HG03565 (cell line): Measurements from ENCODE around the gene CDK17.
"Not testable (repeated sequence)": the region's sequence is repeated elsewhere in the genome, so short reads cannot be mapped to it uniquely, and the experiment has no call there.

Experiments used
- ATAC-seq: cut with Tn5 transposase; IDR thresholded peaks from one replicate; pipeline ENCODE4 v1.9.1; 2021; ENCODE audit warnings: mild to moderate bottlenecking, moderate library complexity; ENCODE audit not compliant: unreplicated experiment

The CDK17 gene

DNA sequence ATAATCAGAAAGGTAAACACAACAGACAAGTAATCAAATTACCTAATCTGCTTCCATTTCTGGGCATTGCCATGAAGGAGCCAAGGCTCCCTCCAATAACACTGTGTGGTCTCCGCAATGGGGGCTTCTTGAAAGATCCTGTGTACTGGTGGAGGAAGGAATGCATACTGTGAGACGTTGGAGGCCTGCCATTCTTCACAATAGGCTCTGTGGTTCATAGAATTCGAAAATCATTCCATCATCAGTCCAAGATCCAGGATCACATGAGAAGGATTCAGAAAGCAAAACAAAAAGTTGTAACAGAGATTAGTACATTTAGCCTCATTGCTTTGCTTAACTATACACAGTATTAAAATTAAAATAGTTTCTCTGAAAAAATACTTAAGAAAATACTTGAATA is 76.3 kb downstream of the CDK17 start:
- ATAC-seq, result no peak

DNA sequence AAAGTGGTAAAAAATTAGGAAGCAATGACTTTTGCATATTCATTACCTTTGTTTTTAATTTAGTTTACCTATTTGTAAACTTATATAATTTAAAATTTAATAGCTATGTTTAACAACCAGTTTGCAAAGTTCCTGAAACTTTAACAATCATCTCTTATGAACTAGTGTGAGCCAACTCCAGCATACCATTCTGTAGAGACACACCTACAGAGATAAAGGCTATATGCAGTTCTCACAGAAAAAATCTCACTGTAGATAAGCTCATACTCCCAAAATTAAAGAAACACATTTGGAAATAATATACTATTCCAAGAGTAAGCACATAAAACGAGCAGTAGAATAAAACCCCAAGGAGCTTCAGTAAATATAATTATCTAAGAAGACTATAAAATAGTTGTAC is 77.5 kb downstream of the CDK17 start:
- no peak for ATAC-seq

DNA sequence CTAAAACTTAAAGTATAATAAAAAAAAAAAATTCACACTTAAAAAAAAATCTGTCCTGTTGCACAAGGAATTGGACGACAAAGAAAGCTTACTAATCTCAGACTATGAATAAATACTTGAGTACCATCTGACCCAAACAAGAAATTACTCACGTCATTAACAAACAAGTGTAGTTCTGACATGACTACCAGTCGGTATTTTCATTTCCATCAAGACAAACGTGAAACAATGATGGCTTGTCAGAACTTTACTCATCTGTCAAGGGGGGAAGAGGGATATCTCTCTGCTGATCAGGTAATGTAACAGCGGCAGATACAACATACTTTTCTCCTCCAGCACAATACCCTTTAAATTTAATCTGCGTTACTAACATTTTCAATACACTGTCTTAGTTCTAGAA is 78.3 kb downstream of the CDK17 start:
- no peak for ATAC-seq

DNA sequence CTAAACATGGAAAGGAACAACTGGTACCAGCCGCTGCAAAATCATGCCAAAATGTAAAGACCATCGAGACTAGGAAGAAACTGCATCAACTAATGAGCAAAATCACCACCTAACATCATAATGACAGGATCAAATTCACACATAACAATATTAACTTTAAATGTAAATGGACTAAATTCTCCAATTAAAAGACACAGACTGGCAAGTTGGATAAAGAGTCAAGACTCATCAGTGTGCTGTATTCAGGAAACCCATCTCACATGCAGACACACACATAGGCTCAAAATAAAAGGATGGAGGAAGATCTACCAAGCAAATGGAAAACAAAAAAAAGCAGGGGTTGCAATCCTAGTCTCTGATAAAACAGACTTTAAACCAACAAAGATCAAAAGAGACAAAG is 82.4 kb downstream of the CDK17 start:
- ATAC-seq, result not testable (repeated sequence)

DNA sequence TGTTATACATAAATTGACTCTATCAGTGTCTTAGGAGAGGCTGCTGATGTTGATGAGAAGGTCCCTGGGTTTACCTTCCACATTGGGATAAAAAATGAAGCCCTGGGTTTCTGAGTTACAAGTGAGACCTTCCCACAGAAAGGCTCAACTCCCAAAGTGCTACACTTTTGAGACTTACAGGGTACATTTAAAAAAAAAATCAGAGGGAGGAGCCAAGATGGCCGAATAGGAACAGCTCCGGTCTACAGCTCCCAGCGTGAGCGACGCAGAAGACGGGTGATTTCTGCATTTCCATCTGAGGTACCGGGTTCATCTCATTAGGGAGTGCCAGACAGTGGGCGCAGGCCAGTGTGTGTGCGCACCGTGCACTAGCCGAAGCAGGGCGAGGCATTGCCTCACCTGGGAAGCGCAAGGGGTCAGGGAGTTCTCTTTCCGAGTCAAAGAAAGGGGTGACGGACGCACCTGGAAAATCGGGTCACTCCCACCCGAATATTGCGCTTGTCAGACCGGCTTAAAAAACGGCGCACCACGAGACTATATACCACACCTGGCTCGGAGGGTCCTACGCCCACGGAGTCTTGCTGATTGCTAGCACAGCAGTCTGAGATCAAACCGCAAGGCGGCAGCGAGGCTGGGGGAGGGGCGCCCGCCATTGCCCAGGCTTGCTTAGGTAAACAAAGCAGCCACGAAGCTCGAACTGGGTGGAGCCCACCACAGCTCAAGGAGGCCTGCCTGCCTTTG is 84.3 kb downstream of the CDK17 start:
- not testable (repeated sequence) for ATAC-seq

DNA sequence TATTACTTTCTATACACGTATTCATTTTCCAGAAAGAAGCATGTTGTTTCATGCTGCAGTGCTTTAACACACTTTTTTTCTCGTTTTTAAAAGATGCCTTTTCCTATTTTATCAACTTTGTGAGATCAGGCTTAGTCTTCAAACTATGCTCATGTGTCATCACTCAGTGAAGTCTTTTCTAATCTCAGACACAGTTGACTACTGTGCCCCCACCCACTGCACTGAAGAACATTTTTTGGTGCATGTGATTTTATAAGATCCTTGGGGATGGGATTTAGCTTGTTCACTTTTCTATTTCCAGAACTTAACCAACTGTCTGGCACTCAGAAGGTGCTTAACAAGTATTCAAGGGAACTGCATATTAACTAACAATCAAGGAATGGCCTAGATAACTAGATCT is 85.5 kb downstream of the CDK17 start:
- ATAC-seq, result no peak

DNA sequence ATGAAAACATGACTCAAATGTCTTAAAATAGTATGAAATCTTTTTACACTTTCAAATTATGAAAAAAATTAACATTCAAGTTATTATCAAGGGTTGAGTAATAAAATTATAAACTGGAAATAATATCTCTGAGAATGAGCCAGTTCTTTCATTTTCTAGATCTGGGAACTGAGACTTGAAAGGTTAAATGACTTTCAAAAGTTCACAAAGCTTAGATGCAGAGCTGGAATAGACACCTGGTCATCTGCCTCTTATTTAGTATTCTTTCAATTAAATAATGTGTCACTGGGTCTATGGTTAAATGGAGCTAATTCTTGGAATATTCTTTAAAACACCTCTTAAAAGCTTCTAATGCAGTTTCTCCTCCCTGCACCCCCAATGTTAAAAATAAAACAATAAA is 86.6 kb downstream of the CDK17 start:
- no peak for ATAC-seq

DNA sequence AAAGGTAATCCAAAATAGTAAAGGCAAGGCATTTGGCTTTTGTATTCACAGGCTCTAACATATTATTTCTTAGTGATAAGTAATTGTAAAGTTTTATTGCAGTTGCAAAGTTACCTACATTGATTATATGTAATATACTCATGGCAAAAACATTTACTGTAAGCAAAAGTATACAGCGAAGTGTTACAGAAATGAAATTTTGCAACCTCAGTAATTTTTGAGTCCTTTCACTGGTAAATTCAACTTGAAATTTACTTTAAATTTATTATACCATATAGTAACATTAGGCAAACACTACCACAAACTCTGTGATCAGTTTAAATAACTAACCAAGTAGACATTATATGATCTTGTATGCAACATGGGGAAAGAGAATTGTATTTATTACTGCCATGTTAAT is 89.0 kb downstream of the CDK17 start:
- ATAC-seq, result no peak

DNA sequence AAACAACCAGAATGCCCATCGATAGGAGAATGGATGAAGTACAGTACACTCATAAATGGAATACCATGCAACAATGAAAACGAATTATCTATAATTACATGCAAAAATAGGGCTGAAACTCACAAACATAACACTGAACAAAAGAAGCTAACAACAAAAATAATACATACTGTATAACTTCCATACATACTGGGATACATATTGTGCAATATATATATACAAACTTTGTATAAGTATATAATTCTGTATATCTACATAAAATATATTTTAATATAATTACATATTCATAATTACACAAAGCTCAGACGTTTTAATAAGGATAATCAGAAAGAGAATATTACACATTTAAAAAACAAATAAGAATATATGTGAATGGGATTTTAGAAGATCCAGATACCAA is 90.2 kb downstream of the CDK17 start:
- no peak for ATAC-seq

DNA sequence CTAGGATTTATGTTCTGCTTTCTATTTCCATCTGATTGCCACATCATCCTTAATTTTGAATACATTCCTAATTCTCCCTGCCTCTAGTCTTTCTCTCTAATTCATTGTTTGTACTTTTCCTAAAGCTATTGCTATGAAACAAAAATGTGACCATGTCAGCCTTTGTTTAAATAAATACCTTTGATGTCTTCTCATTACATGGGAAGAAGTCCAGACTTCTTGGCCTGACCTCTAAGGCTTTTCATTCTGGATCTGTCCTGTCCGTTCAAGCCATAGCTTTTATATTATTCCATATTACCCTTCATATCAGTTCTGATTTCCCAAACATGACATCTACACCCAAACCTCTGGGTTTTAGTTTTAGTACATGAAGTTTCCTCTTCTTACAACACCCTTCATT is 91.4 kb downstream of the CDK17 start:
- no peak for ATAC-seq

DNA sequence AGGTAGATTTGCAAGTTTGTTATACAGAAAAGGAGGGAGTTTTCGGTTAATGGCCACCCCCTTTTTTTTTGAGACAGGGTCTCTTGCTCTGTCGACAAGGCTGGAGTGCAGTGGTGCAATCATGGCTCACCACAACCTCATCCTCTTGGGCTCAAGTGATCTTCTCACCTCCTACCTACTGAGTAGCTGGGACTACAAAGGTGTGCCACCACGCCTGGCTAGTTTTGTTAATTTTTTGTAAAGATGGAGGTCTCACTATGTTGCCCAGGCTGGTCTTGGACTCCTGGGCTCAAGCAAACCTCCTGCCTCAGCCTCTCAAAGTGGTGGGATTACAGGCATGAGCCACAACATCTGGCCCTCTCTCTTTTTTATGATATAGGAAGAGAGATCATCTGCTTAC is 94.6 kb downstream of the CDK17 start:
- ATAC-seq, result no peak

DNA sequence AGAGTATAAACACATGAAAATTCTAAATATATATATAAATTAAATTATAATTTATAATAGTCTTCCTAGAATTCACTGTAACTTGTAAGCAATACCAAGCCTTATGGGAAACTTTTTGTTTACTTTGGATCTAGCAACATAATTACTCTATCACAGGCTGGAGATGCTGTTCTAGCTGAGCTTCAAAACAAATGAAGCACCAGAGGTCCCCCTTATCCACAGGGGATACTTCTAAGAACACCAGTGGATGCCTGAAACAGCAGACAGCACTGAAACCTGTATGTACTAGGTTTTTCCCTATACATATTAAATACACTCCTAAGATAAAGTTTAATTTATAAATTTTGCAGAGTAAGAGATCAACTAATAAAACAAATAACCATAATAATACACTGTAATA is 96.6 kb downstream of the CDK17 start:
- ATAC-seq, result no peak

DNA sequence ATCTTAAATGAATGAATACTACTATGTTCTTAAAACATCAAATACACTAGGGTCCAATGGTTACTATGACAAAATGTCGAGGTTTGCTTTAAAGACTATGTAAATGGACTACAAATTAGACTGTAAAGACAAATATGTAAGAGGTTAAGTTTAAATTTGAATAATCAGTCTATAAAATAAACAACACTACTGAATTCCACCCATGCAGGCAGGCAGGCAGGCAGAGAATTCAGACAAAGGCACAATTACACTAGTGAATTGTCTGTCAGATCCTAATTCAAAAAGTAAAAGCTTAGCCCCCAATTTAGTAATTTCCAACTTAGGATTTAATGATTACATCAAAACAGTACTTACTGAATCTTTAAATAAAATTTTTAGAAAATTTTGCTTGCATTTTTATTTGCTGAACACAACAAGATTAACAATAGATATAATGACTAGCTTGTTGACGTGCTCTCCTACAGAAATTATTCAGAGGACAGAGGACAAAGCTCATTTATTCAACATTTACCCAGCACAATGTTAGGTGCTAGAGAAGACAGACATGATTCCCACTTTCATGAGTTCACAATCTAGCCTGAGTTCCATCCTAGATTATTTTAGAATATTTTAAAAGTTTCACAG is 97.4 kb downstream of the CDK17 start:
- no peak for ATAC-seq

DNA sequence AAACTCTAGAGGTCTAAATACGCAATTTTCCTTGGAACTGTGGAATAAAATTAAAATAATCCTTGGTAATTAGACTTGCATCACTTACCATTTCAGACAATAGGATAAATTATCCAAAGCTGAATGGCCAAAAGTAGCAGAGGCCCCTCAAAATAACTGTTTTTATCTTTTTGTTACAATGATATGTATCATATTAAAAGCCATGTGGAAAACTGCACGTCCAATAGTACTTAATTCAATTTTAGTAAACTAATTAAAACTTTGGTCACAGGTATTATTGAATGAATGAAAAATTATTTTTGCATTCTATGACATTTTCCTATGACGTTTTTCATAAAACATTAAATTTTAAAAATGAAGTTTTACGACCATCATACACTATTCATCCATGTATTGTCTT is 98.5 kb downstream of the CDK17 start:
- no peak for ATAC-seq

DNA sequence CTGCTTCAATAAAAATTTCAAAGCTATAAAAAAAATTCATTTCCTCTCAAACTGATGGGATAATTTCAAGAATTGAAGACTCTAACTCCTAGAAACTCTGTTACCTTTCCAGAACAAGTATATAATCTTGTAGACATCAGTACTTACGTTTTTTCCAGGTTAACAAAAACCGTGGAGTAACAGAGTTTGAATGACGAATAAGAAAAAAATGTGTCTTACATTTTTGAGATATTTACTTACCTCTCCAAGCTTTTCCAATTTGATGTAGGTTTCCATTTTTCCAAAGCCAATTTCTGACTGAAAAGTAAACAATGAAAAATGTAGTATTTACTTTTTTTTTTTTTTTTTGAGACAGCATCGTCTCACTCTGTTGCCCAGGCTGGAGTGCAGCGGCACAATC is 100.2 kb downstream of the CDK17 start:
- ATAC-seq, result no peak

DNA sequence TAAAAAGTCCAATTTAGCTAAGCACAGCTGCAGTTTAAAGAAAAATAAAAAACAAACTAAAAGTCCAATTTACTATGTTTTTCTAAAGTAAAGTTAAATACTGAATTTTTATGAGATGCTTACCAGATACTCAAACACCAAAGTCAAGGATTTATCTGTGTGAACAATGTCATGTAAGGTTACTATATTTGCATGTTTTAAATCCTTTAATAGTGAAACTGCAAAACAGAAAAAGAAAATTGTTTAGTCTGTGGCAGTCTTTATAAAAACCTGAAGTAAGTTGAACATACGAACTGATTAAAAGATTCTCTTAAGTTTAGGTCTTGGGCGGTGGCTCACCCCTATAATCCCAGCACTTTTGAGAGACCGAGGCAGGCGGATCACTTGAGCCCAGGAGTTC is 102.7 kb downstream of the CDK17 start:
- ATAC-seq, result no peak

DNA sequence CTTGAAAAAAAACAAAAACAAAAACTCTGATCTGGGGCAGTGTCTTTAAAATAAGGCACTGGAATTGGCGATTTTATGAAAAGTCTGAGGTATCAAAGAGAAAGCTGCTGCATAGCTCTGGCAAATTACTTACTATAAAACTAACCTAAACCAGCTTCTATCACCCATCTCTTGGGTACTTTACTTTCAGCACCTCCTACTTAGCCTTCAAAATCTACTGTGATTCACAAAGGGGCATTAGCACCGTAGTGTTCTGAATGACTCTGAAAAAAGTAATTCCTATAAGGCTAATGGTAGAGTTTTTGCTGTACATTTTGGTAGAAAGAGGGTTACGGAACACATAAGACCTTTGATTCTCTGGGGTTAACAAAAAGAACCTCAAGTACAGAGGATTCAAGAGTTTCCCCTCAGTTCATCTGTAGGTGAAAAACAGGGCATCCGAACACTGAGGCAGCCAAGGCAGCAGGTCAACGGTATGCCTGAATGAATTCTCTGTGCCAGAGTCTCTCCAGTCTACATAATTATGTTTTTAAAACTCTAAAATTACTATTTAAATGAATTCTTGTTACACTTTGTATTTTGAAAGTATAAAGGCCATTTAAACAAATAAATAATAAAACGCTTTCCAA is 104.6 kb downstream of the CDK17 start:
- no peak for ATAC-seq

DNA sequence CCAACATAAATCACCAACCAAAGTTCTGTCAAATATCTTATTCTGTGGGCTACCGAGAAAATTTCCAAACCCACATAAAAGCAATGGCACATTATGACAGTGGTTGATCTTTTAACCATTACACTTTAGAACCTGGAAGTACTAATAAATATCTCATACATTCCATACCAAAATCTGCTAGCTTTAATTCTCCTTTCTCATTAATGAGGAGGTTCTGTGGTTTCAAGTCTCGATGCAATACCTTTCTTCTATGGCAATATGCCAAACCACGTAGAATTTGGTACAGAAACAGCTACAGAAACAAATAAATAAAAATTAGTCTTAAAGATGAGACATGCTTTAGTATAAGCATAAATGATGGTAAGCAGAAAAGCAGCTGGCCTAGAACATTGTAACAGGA is 105.4 kb downstream of the CDK17 start:
- ATAC-seq, result no peak

DNA sequence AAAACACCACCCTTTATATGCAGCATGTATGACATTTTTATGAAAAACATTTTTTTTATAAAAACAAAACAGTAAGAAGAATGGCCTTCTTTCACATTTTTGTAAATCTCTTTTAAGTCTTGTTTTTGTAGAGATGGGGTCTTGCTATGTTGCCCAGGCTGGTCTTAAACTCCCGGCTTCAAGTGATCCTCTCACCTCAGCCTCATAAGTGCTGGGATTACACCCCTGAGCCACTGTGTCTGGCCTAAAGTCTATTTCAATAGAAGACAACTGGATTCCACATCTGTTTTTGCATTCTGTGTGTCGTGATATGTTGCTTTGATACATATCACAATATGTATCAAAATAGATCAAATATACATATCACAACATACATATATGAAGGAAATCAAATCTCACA is 107.1 kb downstream of the CDK17 start:
- no peak for ATAC-seq

DNA sequence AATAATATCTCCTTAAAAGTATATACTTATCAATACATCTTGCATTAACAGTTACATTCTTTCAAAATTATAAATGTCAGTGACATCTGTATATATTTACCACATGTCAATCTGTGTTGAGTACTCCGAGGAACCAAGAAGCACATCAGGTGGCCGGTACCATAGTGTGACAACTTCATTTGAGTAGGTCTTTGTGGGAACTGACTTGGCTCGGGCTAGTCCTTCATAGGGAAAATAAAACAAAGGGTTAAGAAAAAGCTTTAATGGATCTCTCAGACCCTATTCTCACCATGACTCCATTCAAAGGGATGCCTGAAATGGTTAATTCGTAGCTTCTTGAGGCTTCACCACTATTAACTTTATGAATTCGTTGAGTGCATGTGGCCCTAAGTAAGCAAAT is 111.2 kb downstream of the CDK17 start:
- no peak for ATAC-seq

DNA sequence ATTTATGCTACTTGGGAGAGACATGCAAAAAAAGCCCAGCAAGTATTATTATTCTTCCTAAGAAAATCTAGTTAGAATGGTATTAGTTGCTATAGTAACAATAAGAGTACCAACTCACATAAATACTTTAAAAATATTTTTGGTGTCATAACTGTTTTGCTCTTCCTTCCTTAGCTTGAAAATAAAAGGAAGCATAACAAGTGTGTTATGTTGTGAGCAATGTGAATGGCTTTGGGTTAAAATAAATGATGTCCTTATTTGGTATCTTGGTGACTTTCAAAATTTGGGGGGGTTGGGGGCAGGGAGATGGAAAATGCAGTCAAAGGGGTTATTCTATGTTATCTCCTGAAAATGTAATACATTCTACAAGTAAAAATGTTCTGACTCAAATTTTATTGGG is 115.1 kb downstream of the CDK17 start:
- no peak for ATAC-seq

DNA sequence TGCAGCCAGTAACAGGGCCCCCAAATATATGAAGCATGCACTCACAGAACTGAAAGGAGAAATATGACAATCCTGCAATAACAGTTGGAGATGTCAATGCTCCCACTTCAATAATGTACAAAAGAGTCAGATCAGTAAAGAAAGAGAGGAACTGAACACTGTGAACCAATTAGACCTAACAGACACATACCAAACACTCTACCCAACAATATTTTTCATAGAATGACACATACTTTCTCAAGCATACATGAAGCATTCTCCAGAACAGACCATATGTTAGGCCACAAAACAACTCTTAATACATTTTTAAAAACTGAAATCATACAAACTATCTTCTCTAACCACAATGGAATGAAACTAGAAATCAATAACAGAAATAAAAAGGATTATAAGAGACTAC is 125.9 kb downstream of the CDK17 start:
- ATAC-seq, result peak; percentile 59
